PC-9 (cell line): ENCODE results near the gene DOCK11.

Experiments
- EZH2 ChIP-seq: fragments of 200-600 bp; sonication (generic); IDR thresholded peaks from 2 replicates; pipeline ENCODE4 v1.8.0; 2017; ENCODE audit warnings: antibody characterized with exemption, low read depth
- TF ChIP-seq, protein P1 (sequence below): fragments of 200-600 bp; sonication (generic); conservative IDR thresholded peaks from 2 replicates; pipeline ENCODE4 v1.6.1; 2017; ENCODE audit warnings: mixed run types, antibody characterized with exemption, mild to moderate bottlenecking, moderate library complexity

DNA sequence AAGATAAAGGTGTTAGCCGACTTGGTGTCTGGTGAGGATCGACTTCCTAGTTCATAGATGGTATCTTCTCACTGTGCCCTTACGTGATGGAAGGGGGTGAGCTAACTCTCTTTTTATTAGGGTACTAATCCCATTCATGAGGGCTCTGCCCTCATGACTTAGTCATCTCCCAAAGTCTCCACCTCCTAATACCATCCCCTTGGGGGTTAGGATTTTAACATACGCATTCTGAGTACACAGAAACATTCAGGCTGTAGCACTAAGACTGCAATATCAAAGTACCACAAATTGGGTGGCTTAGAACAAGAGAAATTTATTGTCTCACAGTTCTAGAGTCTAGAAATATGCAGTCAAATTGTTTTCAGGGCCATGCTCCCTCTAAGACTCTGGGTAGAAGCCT lies 173.8 kb downstream of the DOCK11 start:
- TF ChIP-seq, protein P1, sequence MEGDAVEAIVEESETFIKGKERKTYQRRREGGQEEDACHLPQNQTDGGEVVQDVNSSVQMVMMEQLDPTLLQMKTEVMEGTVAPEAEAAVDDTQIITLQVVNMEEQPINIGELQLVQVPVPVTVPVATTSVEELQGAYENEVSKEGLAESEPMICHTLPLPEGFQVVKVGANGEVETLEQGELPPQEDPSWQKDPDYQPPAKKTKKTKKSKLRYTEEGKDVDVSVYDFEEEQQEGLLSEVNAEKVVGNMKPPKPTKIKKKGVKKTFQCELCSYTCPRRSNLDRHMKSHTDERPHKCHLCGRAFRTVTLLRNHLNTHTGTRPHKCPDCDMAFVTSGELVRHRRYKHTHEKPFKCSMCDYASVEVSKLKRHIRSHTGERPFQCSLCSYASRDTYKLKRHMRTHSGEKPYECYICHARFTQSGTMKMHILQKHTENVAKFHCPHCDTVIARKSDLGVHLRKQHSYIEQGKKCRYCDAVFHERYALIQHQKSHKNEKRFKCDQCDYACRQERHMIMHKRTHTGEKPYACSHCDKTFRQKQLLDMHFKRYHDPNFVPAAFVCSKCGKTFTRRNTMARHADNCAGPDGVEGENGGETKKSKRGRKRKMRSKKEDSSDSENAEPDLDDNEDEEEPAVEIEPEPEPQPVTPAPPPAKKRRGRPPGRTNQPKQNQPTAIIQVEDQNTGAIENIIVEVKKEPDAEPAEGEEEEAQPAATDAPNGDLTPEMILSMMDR = no peak
- TF ChIP-seq EZH2 = no peak
